ENCODE results near the gene PRKACA.
"Not testable (repeated sequence)": the region's sequence is repeated elsewhere in the genome, so short reads cannot be mapped to it uniquely, and the experiment has no call there.

Gene PRKACA

DNA sequence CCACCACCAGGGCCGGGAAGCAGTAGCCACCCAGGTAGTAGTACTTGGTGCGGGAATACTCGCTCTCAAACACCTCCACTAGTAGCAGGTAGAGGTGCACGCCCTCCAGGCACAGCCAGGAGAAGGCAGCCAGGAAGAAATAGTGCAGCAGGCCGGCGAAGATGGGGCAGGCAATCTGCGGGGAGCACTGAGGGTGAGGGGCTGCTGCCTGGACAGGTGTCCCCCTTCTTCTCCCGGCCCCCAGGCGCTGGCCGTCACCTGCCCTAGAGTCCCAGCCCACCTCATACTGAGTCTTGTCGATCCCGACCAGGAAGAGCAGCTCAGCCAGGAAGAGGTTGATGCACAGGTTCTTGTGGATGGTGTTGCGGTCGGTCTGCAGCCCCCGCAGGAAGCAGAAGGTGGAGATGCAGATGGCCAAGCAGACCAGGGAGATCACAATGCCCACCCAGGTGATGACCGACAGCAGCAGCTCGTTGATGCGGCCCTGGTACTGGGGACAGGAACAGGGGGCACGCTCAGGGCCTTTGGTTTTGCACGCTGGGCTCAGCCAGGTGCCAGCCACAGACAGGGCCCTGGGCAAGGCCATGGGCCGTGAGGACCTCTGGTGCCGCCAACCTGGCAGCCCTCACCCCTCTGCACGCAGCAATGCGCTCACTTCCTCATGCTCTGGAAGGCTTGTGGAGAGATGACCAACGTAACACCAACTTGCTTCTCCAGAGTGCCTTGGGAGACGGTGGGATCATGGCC, 39.6 kb upstream of the PRKACA start:
- DNase-seq (ENCODE audit: insufficient read length) = no peak
- no peak for TF ChIP-seq POLR2A (IDR thresholded peaks at IDR 0.05; ENCODE audit: low read depth, low read length)
- TF ChIP-seq POLR2AphosphoS5 (IDR thresholded peaks at IDR 0.05; ENCODE audit: low read depth, low read length) = no peak
- no peak for TF ChIP-seq TAF1 (IDR thresholded peaks at IDR 0.05; ENCODE audit: borderline replicate concordance, low read depth, low read length)
- no peak for FAIRE-seq

DNA sequence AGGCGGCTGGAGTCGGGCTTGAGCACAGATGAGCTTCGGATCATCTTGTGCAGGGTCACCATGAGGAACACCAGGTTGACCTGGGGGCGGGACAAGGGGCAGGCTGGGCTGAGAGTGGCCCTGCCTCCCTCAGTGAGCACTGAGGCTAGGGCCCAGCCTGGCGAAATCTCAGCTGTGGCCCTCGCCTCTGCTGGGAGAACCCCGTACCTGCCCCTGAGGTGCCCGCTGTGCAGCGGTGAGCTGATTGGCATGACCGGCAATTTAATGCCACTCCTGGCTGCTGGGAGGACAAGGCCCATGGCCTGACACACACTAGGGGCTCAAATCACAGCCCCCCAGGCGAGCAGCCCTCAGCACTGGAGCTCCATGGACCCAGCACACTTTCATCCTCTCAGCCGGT, 38.6 kb upstream of the PRKACA start:
- TF ChIP-seq POLR2A (IDR thresholded peaks at IDR 0.05; ENCODE audit: low read depth, low read length) = no peak
- no peak for TF ChIP-seq TAF1 (IDR thresholded peaks at IDR 0.05; ENCODE audit: borderline replicate concordance, low read depth, low read length)
- no peak for TF ChIP-seq POLR2AphosphoS5 (IDR thresholded peaks at IDR 0.05; ENCODE audit: low read depth, low read length)
- DNase-seq (ENCODE audit: insufficient read length) (no peak), FAIRE-seq (no peak)

DNA sequence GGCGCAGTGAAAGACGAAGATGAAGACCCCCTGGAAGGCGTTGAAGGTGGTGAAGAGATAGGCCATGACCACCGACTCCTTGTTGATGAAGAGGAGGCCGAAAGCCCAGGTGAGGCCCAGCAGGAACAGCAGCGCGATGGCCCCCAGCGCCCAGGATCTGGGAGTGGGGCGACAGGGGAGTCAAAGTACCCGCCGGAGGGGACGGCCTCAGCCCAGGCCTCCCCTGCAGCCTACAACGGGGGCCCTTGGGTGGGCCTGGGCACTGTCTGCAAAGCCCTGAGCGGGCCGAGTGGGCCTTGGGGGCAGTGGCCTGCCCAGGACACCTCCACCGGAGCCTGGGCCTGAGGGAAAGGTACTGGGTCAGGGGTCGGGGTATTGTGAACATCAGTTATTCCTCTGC, 37.8 kb upstream of the PRKACA start:
- DNase-seq (ENCODE audit: insufficient read length) = no peak
- TF ChIP-seq POLR2A (IDR thresholded peaks at IDR 0.05; ENCODE audit: low read depth, low read length) (no peak), POLR2AphosphoS5 (IDR thresholded peaks at IDR 0.05; ENCODE audit: low read depth, low read length) (no peak), TAF1 (IDR thresholded peaks at IDR 0.05; ENCODE audit: borderline replicate concordance, low read depth, low read length) (no peak)
- no peak for FAIRE-seq

DNA sequence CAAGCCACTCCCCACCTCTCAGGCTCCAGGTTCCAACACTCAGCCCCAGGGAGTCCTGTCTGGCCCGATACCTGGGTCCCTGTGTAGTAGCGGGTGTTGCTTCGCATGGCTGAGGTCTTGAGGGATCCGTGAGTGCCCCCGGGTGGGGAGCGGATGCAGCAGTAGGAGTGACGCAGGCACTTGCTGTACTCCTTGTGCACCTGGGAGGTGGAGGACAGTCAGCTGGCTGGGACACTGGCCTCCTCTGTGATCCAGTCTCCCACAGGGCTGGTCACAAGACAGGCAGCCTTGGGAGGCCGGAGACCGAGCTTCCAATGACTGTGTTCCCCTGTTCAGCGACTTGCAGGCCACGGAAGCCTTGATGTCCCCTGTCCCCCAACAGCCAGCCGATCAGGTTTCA, 35.2 kb upstream of the PRKACA start:
- DNase-seq (ENCODE audit: insufficient read length) (no peak), FAIRE-seq (no peak)
- no peak for TF ChIP-seq POLR2AphosphoS5 (IDR thresholded peaks at IDR 0.05; ENCODE audit: low read depth, low read length)
- TF ChIP-seq TAF1 (IDR thresholded peaks at IDR 0.05; ENCODE audit: borderline replicate concordance, low read depth, low read length) = no peak
- no peak for TF ChIP-seq POLR2A (IDR thresholded peaks at IDR 0.05; ENCODE audit: low read depth, low read length)

DNA sequence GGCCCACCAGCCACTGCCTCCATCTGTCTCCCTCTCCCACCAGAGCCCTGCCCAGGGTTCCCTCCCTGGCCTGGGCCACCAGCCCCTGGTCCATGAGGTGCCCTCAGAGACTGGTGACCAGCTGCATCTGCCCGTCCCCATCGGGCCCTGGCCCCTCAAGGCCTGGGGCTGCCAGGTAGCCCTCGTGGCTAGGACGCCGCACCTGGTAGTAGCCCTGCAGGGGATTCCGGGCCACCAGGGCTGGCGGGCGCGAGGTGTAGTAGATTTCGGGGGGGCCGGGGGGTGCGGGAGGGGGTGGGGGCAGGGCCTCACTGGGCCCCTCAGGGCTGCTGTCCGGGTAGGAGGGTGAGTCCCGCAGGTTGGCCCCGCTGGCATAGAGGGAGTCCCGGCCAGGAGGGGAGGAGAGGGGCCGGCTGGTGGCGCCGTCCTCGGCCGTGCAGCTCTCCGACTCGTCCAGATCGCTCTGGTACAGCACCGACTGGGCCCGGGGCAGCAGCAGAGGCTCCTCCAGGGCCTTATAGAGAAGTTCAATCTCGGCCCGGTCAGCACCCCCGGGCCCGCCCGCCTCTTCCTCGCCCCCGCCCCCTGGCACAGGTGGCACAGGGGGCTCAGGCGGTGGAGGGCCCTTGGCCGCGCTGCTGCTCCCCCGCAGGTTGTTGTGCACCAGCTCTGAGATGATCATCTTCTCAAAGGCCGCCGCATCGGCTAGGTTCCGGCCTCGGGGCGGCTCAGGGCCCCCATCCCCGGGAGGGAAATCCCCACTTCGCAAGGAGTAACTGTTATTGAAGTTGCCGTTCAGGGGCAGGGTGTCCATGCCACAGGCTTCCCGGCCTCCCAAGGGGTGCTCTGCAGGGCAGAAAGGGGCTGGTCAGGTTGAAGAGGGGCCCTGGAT, 33.5 kb upstream of the PRKACA start:
- DNase-seq (ENCODE audit: insufficient read length) = no peak
- FAIRE-seq = no peak
- TF ChIP-seq POLR2AphosphoS5 (IDR thresholded peaks at IDR 0.05; ENCODE audit: low read depth, low read length) (no peak), POLR2A (IDR thresholded peaks at IDR 0.05; ENCODE audit: low read depth, low read length) (no peak), TAF1 (IDR thresholded peaks at IDR 0.05; ENCODE audit: borderline replicate concordance, low read depth, low read length) (no peak)

DNA sequence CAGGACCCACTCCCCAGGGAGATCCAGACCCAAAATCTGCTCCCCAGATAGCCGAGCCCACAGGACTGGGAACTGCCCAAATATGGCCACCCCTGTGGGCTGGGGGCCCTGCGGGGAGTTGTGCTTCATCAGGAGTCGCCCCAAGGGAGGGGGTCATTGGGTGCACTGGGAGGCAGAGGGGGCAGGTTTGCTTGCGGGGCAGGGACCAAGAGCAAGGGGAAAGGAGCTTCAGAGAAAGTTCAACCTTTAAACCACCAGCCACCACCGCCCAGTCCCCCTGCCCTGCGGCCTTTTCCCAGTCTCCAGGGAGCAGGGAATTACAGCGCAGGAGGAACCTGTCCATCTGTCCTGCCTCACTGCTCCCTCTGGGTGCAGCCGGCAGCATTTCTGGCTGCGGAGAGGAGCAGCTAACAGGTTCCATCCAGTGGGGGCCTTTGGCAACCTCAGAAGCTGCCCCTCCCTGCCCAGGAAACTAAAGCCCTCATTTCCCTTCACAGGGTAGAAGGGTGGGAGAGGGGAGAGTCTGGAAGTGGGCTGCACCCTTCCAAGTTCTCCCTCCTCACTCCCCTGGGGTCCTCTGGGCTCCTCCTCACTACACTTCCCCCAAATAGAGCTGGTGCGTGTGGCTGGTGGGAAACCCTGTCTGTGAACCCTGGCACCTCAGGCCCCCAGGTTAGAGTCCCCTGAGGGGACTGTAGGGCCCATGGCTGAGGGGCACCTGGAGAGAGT, 32.6 kb upstream of the PRKACA start:
- TF ChIP-seq POLR2AphosphoS5 (IDR thresholded peaks at IDR 0.05; ENCODE audit: low read depth, low read length) (no peak), TAF1 (IDR thresholded peaks at IDR 0.05; ENCODE audit: borderline replicate concordance, low read depth, low read length) (no peak), POLR2A (IDR thresholded peaks at IDR 0.05; ENCODE audit: low read depth, low read length) (no peak)
- DNase-seq (ENCODE audit: insufficient read length) = peak; percentile 44
- no peak for FAIRE-seq

DNA sequence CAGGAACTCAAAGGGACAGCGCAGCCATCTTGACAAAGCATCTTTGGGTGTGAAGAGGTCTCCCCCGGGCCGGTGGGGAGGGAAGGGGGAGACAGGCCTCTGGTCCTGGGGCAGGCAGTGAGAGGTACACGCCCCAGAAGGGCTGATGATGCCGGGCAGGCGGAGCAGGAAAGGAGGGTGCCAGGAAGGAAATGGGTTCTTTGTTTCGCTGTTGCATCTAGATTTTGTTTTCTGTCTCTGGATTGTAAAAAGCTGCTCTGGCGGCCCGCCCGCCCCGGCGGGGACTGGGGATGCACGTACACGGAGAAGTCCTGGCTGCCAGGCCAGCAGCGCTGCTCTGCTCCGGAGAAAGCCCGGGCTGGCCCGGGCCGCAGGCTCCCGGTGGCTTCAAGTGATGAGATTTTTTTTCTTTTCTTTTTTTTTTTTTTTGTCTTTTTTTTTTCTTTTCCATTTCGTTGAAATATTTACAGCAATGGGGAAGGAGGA, 32.0 kb upstream of the PRKACA start:
- no peak for FAIRE-seq
- DNase-seq (ENCODE audit: insufficient read length) = peak; percentile 68
- TF ChIP-seq POLR2A (IDR thresholded peaks at IDR 0.05; ENCODE audit: low read depth, low read length) (no peak), POLR2AphosphoS5 (IDR thresholded peaks at IDR 0.05; ENCODE audit: low read depth, low read length) (no peak), TAF1 (IDR thresholded peaks at IDR 0.05; ENCODE audit: borderline replicate concordance, low read depth, low read length) (no peak)

DNA sequence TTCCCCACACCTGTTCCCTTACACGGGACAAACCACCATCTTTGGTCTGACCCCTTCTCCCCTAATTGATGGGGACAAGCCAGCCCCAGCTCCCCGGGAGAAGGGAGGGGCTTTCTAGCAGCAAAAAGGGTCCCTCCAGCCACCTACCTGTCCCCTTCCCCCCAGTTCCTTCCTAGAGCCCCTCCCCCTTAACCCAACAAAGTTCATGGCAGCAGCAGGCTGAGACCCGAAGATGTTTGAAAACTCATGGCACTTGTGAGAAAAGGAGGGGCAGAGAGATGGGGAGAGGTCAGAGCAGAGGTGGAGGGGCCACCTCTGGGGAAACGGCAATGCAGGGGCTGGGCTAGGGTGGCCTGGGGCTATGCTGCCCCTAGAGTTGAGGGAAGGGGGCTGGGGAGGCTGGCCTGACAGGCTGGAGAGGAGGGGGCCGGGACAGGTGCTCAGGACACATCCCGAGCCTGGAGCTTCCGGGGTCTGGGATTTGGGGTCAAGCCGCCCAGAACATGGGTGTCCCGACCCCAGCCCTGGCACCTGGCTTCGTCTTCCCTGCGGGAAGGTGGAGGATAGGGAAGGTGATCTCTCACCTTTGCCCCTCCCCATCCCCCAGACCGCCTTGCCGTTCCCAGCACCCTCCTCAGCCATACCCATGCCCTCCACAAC, 31.3 kb upstream of the PRKACA start:
- TF ChIP-seq POLR2A (IDR thresholded peaks at IDR 0.05; ENCODE audit: low read depth, low read length) = no peak
- no peak for TF ChIP-seq POLR2AphosphoS5 (IDR thresholded peaks at IDR 0.05; ENCODE audit: low read depth, low read length)
- no peak for TF ChIP-seq TAF1 (IDR thresholded peaks at IDR 0.05; ENCODE audit: borderline replicate concordance, low read depth, low read length)
- peak; percentile 75 for FAIRE-seq
- peak; percentile 21 for DNase-seq (ENCODE audit: insufficient read length)

DNA sequence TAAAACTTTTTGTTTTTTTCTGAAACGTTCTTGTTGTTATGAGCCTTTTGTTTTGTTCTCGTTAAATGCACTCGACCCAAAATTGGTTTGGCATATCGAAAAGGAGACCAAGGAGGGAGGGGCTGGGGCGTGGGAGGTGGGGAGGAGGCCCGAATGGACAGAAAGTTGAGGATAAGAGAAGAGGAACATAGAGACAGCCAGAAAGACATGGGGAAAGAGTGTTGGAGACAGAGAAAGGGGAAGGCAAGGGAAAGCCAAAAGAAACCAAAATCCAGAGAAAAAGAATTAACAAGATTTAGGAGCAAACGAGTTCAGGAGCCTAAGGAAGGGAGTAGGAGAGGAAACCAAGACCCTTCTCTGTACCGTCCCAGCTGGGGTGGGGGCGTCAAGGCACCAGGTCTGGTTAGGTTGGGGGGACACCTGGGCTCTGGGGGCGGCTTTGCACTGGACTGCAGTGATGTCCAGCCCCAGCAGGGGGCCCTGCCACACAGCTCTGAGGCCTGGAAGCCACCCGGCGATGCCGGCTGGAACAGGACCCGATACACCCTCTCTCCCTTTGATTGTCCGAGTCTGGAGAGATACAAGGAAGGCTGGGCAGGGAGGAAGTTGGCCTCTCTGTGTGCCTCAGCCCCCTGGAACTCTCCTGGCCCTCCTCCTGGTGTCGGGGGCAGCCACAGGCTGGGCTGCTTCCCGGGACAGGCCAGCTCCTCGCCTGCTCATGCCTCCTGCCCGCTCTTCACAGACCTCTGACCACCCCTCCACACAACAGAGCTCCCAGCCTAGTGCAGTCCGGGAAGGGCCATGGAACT, 30.4 kb upstream of the PRKACA start:
- DNase-seq (ENCODE audit: insufficient read length) (peak; percentile 65), FAIRE-seq (no peak)
- TF ChIP-seq POLR2A (IDR thresholded peaks at IDR 0.05; ENCODE audit: low read depth, low read length) (no peak), POLR2AphosphoS5 (IDR thresholded peaks at IDR 0.05; ENCODE audit: low read depth, low read length) (no peak), TAF1 (IDR thresholded peaks at IDR 0.05; ENCODE audit: borderline replicate concordance, low read depth, low read length) (no peak)

DNA sequence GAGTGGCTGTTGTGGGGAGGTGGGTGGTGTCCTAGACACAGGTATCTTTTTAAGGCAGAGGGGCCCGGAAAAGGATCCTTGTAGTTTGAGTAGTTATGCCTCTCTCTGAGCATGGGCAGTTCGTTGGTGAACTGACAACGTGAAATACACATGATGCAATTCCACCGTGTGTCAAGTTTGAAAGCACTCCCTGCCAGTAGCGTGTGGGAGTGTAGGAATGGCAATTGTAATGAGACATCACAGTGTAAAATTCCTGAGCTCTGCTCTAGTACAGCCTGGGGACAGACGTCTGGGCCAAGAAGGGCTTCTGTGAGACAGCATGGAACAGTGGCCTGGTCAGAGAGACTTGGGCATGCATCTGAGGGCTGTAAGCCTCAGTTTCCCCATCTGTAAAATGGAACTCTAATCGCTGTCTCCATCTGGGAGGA, 29.2 kb upstream of the PRKACA start:
- no peak for TF ChIP-seq TAF1 (IDR thresholded peaks at IDR 0.05; ENCODE audit: borderline replicate concordance, low read depth, low read length)
- TF ChIP-seq POLR2AphosphoS5 (IDR thresholded peaks at IDR 0.05; ENCODE audit: low read depth, low read length) = no peak
- TF ChIP-seq POLR2A (IDR thresholded peaks at IDR 0.05; ENCODE audit: low read depth, low read length) = no peak
- DNase-seq (ENCODE audit: insufficient read length) (no peak), FAIRE-seq (no peak)

DNA sequence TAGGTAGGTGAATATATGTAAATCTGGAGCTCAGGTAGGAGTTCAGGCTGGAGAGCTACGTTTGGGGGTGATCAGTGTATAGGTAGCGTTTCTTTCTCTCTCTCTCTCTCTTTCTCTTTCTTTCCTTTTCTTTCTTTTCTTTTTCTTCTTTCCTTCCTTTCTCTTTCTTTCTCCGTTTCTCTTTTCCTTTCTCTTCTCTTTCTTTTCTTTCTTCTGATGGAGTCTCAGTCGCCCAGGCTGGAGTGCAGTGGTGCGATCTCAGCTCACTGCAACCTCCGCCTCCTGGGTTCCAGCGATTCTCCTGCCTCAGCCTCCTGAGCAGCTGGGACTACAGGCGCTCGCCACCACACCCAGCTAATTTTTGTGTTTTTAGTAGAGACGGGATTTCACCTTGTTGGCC, 28.6 kb upstream of the PRKACA start:
- not testable (repeated sequence) for DNase-seq (ENCODE audit: insufficient read length); FAIRE-seq
